SK-N-MC (cell line): ENCODE results near the gene TPM1.

ENCODE experiments used
- DNase-seq: peaks from one replicate; pipeline ENCODE4 v3.0.0-alpha.2; 2011; ENCODE audit warnings: low read depth, low spot score
- H3K27ac ChIP-seq: fragments of 200-600 bp; sonication (generic); 2 replicates; pipeline ENCODE4 v1.5.1; 2016; ENCODE audit warnings: mixed run types
- H3K36me3 ChIP-seq: fragments of 200-600 bp; sonication (generic); 2 replicates; pipeline ENCODE4 v1.6.1; 2017; ENCODE audit warnings: antibody characterized with exemption, low read length, mixed read lengths; ENCODE audit not compliant: insufficient read depth
- H3K4me3 ChIP-seq: fragments of 200-600 bp; sonication (generic); 2 replicates; pipeline ENCODE4 v1.5.1; 2016
- H3K9ac ChIP-seq: fragments of 200-600 bp; sonication (generic); 2 replicates; pipeline ENCODE4 v1.8.0; 2017; ENCODE audit warnings: mixed run types, mixed read lengths; ENCODE audit not compliant: insufficient read length
- H3K9me3 ChIP-seq: fragments of 200-600 bp; sonication (generic); 2 replicates; pipeline ENCODE4 v1.6.1; 2017; ENCODE audit warnings: low read depth, mild to moderate bottlenecking, antibody characterized with exemption, low read length, moderate library complexity, mixed read lengths
- EZH2 ChIP-seq: fragments of 200-600 bp; sonication (generic); IDR thresholded peaks from one replicate; pipeline ENCODE4 v1.6.1; 2017; ENCODE audit warnings: antibody characterized with exemption
- FOXP2 ChIP-seq: optimal IDR thresholded peaks from 2 replicates; pipeline ENCODE3; 2011; ENCODE audit warnings: mild to moderate bottlenecking, moderate library complexity; ENCODE audit not compliant: insufficient read depth; ENCODE audit errors: extremely low read length, control extremely low read depth
- POLR2AphosphoS5 ChIP-seq: IDR thresholded peaks from 2 replicates; pipeline ENCODE4 v1.6.1; 2012; ENCODE audit warnings: mild to moderate bottlenecking, low read depth, low read length, borderline replicate concordance

Gene TPM1

GRCh38 chr15:63075984-63076713 lies 33.6 kb downstream of the TPM1 start:
- Histone ChIP-seq H3K4me3 (no peak overlapping the region), H3K9me3 (no peaks in the 10 kb centered on the region), H3K9ac (no peak overlapping the region), H3K27ac (no peak overlapping the region), H3K36me3 (no peaks in the 10 kb centered on the region)
- no peak for TF ChIP-seq FOXP2
- no peak for TF ChIP-seq POLR2AphosphoS5
- no peak for TF ChIP-seq EZH2
- DNase-seq: no peak

GRCh38 chr15:63076714-63077046 lies 34.1 kb downstream of the TPM1 start:
- Histone ChIP-seq H3K9ac (no peak overlapping the region), H3K36me3 (no peaks in the 10 kb centered on the region), H3K27ac (no peak overlapping the region), H3K4me3 (no peak overlapping the region), H3K9me3 (no peaks in the 10 kb centered on the region)
- no peak for DNase-seq
- TF ChIP-seq POLR2AphosphoS5: no peak
- no peak for TF ChIP-seq EZH2
- TF ChIP-seq FOXP2: no peak

- no peak for TF ChIP-seq POLR2AphosphoS5
- no peak for TF ChIP-seq FOXP2
- no peak for TF ChIP-seq EZH2
- no peak overlapping the region for H3K9ac ChIP-seq
- H3K4me3 ChIP-seq: no peak overlapping the region
Observed at GRCh38 chr15:63077952-63078351, 35.4 kb downstream of the TPM1 start.

GRCh38 chr15:63079947-63080626 lies 37.5 kb downstream of the TPM1 start:
- Histone ChIP-seq H3K36me3 (no peaks in the 10 kb centered on the region), H3K9ac (no peak overlapping the region), H3K4me3 (no peak overlapping the region), H3K27ac (no peak overlapping the region), H3K9me3 (no peaks in the 10 kb centered on the region)
- DNase-seq: no peak
- no peak for TF ChIP-seq FOXP2
- TF ChIP-seq EZH2: no peak
- TF ChIP-seq POLR2AphosphoS5: no peak

More at GRCh38 chr15:63077952-63078351, 35.4 kb downstream of the TPM1 start:
- H3K27ac ChIP-seq: no peak overlapping the region
- no peak for DNase-seq
- no peaks in the 10 kb centered on the region for H3K36me3 ChIP-seq
- no peaks in the 10 kb centered on the region for H3K9me3 ChIP-seq

GRCh38 chr15:63080634-63081250 lies 38.2 kb downstream of the TPM1 start:
- H3K36me3 ChIP-seq: no peaks in the 10 kb centered on the region
- H3K27ac ChIP-seq: no peak overlapping the region
- H3K9ac ChIP-seq: no peak overlapping the region
- H3K9me3 ChIP-seq: no peaks in the 10 kb centered on the region
- no peak for DNase-seq
- no peak overlapping the region for H3K4me3 ChIP-seq
- no peak for TF ChIP-seq POLR2AphosphoS5
- TF ChIP-seq FOXP2: no peak
- TF ChIP-seq EZH2: no peak

- no peak overlapping the region for H3K4me3 ChIP-seq
- no peak for TF ChIP-seq FOXP2
- H3K36me3 ChIP-seq: no peaks in the 10 kb centered on the region
- H3K9ac ChIP-seq: no peak overlapping the region
- no peaks in the 10 kb centered on the region for H3K9me3 ChIP-seq
- H3K27ac ChIP-seq: no peak overlapping the region
- no peak for DNase-seq
Observed at GRCh38 chr15:63082366-63082765, 39.8 kb downstream of the TPM1 start.

GRCh38 chr15:63083044-63083443 lies 40.5 kb downstream of the TPM1 start:
- H3K36me3 ChIP-seq: no peaks in the 10 kb centered on the region
- no peak overlapping the region for H3K9ac ChIP-seq
- no peaks in the 10 kb centered on the region for H3K9me3 ChIP-seq
- TF ChIP-seq POLR2AphosphoS5 (no peak), EZH2 (no peak), FOXP2 (no peak)
- no peak overlapping the region for H3K27ac ChIP-seq
- no peak for DNase-seq
- no peak overlapping the region for H3K4me3 ChIP-seq

- no peak overlapping the region for H3K4me3 ChIP-seq
- no peak overlapping the region for H3K9ac ChIP-seq
- H3K27ac ChIP-seq: no peak overlapping the region
- no peaks in the 10 kb centered on the region for H3K9me3 ChIP-seq
- TF ChIP-seq POLR2AphosphoS5: no peak
- no peak for TF ChIP-seq EZH2
- TF ChIP-seq FOXP2: no peak
- no peak for DNase-seq
- no peaks in the 10 kb centered on the region for H3K36me3 ChIP-seq
Observed at GRCh38 chr15:63083541-63083940, 41.0 kb downstream of the TPM1 start.

- H3K9ac ChIP-seq: no peak overlapping the region
- DNase-seq: no peak
- no peak overlapping the region for H3K4me3 ChIP-seq
- H3K9me3 ChIP-seq: no peaks in the 10 kb centered on the region
- TF ChIP-seq EZH2: no peak
- TF ChIP-seq POLR2AphosphoS5: no peak
- no peak for TF ChIP-seq FOXP2
- no peaks in the 10 kb centered on the region for H3K36me3 ChIP-seq
- H3K27ac ChIP-seq: no peak overlapping the region
Observed at GRCh38 chr15:63084806-63085205, 42.3 kb downstream of the TPM1 start.
